HG02938 (cell line): ENCODE data around the gene KAZN.
"Not testable (repeated sequence)": the region's sequence is repeated elsewhere in the genome, so short reads cannot be mapped to it uniquely, and the experiment has no call there.

ENCODE experiments used
- ATAC-seq: cut with Tn5 transposase; IDR thresholded peaks from one replicate; pipeline ENCODE4 v1.9.1; 2021; ENCODE audit warnings: mild to moderate bottlenecking, moderate library complexity; ENCODE audit not compliant: unreplicated experiment

KAZN gene

GRCh38 chr1:15039017-15039648, 440.6 kb downstream of the KAZN start:
- no peak for ATAC-seq

DNA sequence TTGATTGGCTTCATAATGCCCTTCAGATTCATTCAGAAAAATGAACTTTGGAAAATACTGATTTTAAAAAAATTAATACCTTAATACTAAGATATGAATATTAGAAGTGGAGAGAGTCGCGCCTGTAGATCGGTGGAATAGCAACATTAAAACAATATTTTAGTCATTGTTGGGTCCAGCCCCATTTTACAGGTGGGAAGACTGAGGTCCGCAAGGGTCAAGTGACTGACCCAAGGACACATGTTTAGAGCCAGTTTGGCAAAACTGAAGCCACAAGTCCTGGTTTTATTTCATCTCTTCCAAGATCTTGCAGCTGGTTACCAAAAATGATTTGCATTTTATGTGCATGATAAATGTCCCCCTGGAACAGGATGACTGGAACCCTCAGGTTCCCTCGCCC, 441.4 kb downstream of the KAZN start:
- no peak for ATAC-seq

GRCh38 chr1:15040685-15041084, 442.2 kb downstream of the KAZN start:
- not testable (repeated sequence) for ATAC-seq

- ATAC-seq: no peak
Observed at GRCh38 chr1:15042866-15043265, 444.4 kb downstream of the KAZN start.

GRCh38 chr1:15043934-15044333, 445.4 kb downstream of the KAZN start:
- no peak for ATAC-seq

GRCh38 chr1:15045123-15045522, 446.6 kb downstream of the KAZN start:
- ATAC-seq: no peak

DNA sequence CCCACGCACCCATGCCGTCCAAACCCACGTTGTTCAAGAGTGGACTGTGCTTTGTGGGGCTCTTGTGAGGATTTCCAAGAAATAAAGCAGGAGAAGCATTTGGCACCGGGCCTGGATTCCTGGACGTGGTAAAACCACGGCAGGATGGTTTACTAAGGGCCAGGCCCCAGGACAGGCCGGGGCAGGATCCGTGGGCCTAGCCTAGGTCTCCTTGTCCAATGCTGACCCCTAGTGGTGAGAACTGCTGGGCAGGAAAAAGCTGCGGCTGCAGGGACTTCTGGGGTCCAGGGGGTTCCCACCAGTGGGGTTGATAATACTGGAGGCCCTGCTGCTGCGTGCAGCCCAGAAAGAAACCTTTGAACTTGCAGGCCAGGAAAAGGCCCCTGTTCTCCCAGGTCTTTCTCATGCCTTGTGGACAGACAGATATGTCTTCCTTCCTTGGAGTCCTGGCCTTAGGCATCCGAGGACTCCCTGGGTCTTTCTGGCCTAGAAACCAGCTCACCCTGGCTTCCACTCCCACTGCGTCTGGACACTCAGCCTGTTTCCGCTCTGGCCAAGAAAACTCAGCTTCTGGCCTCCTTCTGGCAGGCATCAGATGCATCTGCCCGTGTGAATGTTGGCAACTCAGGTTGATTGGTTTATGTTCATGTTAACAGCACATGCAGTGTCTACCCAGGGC, 448.1 kb downstream of the KAZN start:
- no peak for ATAC-seq

DNA sequence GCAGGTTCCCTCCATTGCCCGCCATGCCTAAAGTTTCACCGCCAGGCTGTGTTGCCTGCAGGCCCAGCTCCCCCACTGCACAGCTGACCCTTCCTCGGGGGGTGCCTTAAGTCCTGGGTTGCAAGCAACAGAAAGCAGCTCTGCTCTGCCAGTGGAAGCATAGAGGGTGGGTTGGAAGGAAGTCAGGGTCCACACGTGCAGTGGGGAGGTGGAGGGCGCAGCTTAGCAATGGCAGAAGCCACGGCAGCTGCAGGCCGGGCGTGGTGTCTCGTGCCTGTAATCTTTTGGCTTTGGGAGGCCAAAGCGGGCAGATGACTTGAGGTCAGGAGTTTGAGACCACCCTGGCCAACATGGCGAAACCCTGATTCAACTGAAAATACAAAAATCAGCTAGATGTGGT, 448.8 kb downstream of the KAZN start:
- ATAC-seq: no peak

DNA sequence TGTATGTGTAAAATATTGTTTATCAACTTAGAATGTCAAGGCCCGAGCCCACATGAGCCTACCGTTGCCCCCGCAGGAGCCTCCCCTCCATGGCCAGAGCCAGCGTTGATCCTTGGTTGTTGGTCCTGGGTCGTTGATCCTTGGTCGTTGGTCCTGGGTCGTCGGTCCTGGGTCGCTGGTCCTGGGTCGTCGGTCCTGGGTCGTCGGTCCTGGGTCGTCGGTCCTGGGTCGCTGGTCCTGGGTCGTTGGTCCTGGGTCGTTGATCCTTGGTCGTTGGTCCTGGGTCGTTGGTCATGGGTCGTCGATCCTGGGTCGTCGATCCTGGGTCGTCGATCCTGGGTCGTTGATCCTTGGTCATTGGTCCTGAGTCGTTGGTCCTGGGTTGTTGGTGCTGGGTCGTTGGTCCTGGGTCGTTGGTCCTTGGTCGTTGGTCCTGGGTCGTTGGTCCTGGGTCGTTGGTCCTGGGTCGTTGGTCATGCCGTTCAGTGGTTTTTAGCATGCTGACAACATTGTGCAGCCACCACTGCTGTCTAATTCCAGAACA, 450.0 kb downstream of the KAZN start:
- ATAC-seq: no peak

GRCh38 chr1:15049067-15049466, 450.6 kb downstream of the KAZN start:
- ATAC-seq: no peak

DNA sequence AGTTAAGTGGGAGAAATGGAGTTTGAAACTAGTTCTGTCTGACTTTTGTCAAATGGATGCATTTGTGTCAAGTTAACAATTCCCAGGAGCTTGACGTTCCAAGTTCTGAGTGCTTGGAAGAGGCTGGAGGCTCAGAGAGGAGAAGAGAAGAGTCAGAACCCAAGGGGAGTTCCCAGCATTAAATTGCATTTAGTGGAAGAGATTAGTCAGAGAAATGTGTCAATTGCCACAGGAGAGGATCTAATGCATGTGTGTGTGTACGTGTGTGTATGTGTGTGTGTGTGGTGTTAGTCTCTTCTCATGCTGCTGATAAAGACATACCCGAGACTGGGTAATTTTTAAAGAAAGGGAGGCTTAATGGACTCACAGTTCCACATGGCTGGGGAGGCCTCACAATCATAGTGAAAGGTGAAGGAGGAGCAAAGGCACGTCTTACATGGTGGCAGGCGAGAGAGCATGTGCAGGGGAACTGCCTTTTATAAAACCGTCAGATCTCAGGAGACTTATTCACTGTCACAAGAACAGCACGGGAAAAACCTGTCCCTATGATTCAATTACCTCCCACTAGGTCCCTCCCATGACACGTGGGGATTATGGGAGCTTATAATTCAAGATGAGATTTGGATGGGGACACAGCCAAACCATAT, 453.5 kb downstream of the KAZN start:
- no peak for ATAC-seq

DNA sequence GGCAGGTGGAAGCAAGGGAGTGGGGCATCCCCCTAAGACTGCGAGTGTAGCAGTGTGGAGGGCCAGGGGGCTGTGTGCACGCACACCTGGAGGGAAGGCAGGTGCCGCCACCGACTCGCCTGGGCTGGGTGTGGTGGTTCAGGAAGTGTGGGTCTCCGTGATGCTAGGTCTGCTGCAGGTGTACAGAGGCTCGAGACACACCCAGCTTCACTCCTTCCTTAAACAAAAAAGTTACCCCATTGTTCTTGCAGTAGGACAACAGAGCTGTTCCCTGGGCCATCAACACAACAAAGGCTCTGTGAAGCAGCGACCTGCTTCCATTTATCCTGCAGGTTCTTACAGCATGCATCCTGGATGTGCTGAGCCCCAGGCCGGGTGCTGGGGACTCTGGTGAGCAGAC, 454.7 kb downstream of the KAZN start:
- ATAC-seq: no peak

DNA sequence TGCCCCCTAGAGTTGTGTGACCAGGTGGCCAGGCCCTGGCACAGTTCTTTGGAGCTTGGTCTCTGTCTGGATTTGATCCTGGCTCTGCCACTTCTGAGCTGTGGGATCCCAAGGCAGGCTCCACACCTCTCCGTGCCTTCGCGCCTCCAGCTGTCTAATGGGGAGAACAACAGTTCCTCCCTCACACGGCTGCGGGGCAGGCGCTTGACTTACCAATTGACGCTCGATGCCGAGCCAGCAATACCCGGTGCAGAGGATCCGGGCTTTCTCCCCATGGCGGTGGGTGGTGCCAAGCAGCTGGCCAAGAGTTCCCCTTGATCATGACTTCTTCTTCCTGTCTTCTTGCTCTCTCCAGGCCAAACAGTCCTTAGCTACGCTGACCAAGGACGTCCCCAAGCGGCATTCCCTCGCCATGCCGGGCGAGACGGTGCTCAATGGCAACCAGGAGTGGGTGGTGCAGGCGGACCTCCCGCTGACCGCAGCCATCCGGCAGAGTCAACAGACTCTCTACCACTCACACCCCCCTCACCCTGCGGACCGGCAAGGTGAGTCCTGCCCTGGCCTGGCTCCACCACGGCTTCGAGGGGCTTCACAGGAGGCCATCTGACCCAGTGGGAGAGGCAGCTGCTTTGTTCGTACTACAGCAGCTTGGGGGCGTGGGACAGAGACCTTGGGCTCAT, 457.4 kb downstream of the KAZN start:
- no peak for ATAC-seq

- no peak for ATAC-seq
Observed at GRCh38 chr1:15056515-15057285, 458.2 kb downstream of the KAZN start.

- ATAC-seq: no peak
Observed at GRCh38 chr1:15057834-15058233, 459.3 kb downstream of the KAZN start.

GRCh38 chr1:15058261-15058660, 459.8 kb downstream of the KAZN start:
- no peak for ATAC-seq

GRCh38 chr1:15060104-15060503, 461.6 kb downstream of the KAZN start:
- ATAC-seq: no peak

DNA sequence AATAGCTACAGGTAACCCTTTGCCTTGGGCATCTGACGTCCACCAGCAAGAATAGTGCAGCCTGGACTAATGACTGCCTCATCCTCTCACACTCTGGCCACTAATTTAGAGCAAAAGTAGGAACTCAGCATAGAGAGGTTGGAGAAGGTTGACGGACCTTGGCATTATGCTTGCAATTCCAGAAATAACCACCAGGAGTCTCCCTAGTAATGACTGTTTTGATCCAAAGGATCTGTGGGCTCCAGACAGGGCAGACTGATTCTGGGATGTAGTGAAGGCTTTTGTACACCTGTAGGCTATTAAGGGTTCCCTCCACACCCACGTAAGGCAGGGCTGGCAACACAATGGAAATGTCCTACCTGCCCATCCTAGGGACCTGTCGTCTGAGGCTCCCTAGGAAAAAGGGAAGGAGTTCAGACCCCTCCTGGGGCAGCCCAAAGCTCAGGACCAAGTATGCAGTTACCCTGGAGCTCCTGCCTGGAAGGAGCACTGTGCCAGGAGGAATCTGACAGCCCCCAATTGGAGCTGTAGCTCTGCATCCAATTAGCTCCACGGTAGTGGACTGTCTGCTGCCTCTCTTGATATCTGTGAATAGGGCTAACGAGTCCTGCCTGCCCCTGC, 464.1 kb downstream of the KAZN start:
- ATAC-seq: no peak

DNA sequence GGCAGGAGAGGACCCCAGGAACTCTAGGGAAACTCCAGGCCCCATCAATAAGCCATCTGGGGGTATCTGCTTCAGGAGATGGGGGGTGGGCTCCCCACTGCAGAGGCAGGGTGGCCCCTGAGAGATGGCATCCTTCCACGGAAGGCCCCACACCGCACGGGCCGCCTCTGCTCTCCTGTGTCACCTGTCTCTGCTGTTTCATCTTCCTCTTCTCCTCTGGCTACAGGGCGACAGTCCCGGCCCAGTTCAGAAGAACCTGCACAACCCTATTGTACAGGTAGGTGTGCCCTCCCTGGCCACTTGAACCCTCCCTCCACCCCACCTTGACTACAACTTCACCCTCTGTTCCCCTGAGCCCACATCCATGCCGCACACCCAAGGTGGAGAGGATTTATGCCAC, 464.9 kb downstream of the KAZN start:
- ATAC-seq: no peak

- no peak for ATAC-seq
Observed at GRCh38 chr1:15063783-15064182, 465.3 kb downstream of the KAZN start.
